Omental fat pad (tissue), 4 donors: ENCODE measurements around the gene SYTL1. TPM values are rescaled to one million over a fixed set of nuclear protein-coding genes. Genes with fewer than 3 reads are reported as not detected.

ENCODE experiments used
- ATAC-seq: fragments of 150-250 bp; one replicate; pipeline ENCODE4 v1.9.1; 2016; ENCODE audit warnings: mild to moderate bottlenecking, moderate library complexity; ENCODE audit not compliant: low FRiP score
- DNase-seq: peaks from one replicate; pipeline ENCODE4 v3.0.0-alpha.2; 2019; ENCODE audit warnings: low spot score
- CTCF ChIP-seq, 3 donors: fragments of 450-650 bp; IDR thresholded peaks; one replicate each; pipeline ENCODE4 v1.5.1; 2016 to 2017; ENCODE audit warnings: antibody characterized with exemption in 3 of 3, mild to moderate bottlenecking in 3 of 3, moderate library complexity in 2 of 3
- total RNA-seq, 4 donors: library from RNA; depleted of rRNA; stranded (reverse); fragments of >200 nt; gene quantifications; one replicate each; pipeline ENCODE4 v1.1.0, GENCODE V29; 2016

The SYTL1 gene
- 1 to 10 TPM; 1.2 to 4.3 (median 1.9) TPM for total RNA-seq

- ATAC-seq (peak; percentile 54), DNase-seq (no peak)
- no peak for TF ChIP-seq CTCF (IDR thresholded peaks at IDR 0.05)
Measured at GRCh38 chr1:27341525-27342252, at the start of gene SYTL1. TSS of gene SYTL1 (plus strand) at chr1:27342022. CDS start at chr1:27345335, 3,313 bp downstream.

GRCh38 chr1:27292106-27292505 is 49.7 kb upstream of the SYTL1 start:
- no peak for ATAC-seq
- no peak for DNase-seq
- TF ChIP-seq CTCF (IDR thresholded peaks at IDR 0.05), result no peak

GRCh38 chr1:27293915-27294314 is 47.9 kb upstream of the SYTL1 start:
- no peak for ATAC-seq
- DNase-seq, result no peak

GRCh38 chr1:27296773-27297291 is 45.0 kb upstream of the SYTL1 start:
- DNase-seq (peak; percentile 65), ATAC-seq (no peak)
- TF ChIP-seq CTCF (IDR thresholded peaks at IDR 0.05), result no peak

More at GRCh38 chr1:27293915-27294314, 47.9 kb upstream of the SYTL1 start:
- no peak for TF ChIP-seq CTCF (IDR thresholded peaks at IDR 0.05)

- TF ChIP-seq CTCF (IDR thresholded peaks at IDR 0.05), result no peak
- DNase-seq (no peak), ATAC-seq (no peak)
Measured at GRCh38 chr1:27297903-27298302, 43.9 kb upstream of the SYTL1 start.

- no peak for TF ChIP-seq CTCF (IDR thresholded peaks at IDR 0.05)
- ATAC-seq, result no peak
- no peak for DNase-seq
Measured at GRCh38 chr1:27298632-27299384, 43.0 kb upstream of the SYTL1 start.
